PC-3 (cell line): ENCODE data around the gene ST6GALNAC2.

ENCODE experiments used
- CTCF ChIP-seq: fragments of 300-600 bp; sonication (generic); conservative IDR thresholded peaks from 2 replicates; pipeline ENCODE4 v1.5.1; 2017; ENCODE audit warnings: antibody characterized with exemption, low read depth, mild to moderate bottlenecking, low read length
- EZH2 ChIP-seq: fragments of 300-600 bp; sonication (generic); IDR thresholded peaks from one replicate; pipeline ENCODE4 v1.6.1; 2017; ENCODE audit warnings: antibody characterized with exemption, mild to moderate bottlenecking, low read length; ENCODE audit not compliant: unreplicated experiment

GRCh38 chr17:76549539-76549938, 36.1 kb downstream of the ST6GALNAC2 start:
- TF ChIP-seq CTCF (no peak), EZH2 (no peak)
